Upper lobe of left lung (tissue), 4 donors: Measurements from ENCODE around the gene YAP1.

ENCODE experiments used
- CTCF ChIP-seq, 6 experiments: fragments of 450-650 bp in 4 of 6; fragments of 200-600 bp in 2 of 6; sonication (generic) in 2 of 6; IDR thresholded peaks; one replicate each; pipeline ENCODE4 v1.5.1; 2016 to 2019; ENCODE audit warnings: antibody characterized with exemption in 6 of 6
- POLR2A ChIP-seq, 4 donors: fragments of 450-650 bp; IDR thresholded peaks; one replicate each; pipeline ENCODE4 v1.5.1; 2016 to 2017; ENCODE audit warnings: antibody characterized with exemption in 4 of 4, mild to moderate bottlenecking in 2 of 4
- POLR2AphosphoS5 ChIP-seq, 2 donors: sonication (generic); formaldehyde crosslinking; IDR thresholded peaks; one replicate each; pipeline ENCODE4 v1.5.1; 2017; ENCODE audit warnings: antibody characterized with exemption in 2 of 2

DNA sequence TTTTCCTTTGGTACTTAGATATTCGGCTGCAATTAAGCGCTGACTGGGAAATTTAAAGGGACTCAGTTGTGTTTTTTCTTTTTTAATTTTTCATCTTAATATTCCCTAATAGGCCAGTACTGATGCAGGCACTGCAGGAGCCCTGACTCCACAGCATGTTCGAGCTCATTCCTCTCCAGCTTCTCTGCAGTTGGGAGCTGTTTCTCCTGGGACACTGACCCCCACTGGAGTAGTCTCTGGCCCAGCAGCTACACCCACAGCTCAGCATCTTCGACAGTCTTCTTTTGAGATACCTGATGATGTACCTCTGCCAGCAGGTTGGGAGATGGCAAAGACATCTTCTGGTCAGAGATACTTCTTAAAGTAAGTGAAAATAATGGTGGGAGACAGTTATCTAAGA is 3.8 kb downstream of the YAP1 start:
- TF ChIP-seq CTCF (IDR thresholded peaks at IDR 0.05) (no peak), POLR2AphosphoS5 (IDR thresholded peaks at IDR 0.05) (no peak), POLR2A (IDR thresholded peaks at IDR 0.05) (no peak)
